Activated T-cell treated with anti-CD3 and anti-CD28 coated beads for 48 hours (primary cell): ENCODE results near the gene SEMA3G.

Experiments
- DNase-seq: peaks from one replicate; pipeline ENCODE4 v3.0.0-alpha.2; 2020; ENCODE audit warnings: low read depth

The SEMA3G gene

DNA sequence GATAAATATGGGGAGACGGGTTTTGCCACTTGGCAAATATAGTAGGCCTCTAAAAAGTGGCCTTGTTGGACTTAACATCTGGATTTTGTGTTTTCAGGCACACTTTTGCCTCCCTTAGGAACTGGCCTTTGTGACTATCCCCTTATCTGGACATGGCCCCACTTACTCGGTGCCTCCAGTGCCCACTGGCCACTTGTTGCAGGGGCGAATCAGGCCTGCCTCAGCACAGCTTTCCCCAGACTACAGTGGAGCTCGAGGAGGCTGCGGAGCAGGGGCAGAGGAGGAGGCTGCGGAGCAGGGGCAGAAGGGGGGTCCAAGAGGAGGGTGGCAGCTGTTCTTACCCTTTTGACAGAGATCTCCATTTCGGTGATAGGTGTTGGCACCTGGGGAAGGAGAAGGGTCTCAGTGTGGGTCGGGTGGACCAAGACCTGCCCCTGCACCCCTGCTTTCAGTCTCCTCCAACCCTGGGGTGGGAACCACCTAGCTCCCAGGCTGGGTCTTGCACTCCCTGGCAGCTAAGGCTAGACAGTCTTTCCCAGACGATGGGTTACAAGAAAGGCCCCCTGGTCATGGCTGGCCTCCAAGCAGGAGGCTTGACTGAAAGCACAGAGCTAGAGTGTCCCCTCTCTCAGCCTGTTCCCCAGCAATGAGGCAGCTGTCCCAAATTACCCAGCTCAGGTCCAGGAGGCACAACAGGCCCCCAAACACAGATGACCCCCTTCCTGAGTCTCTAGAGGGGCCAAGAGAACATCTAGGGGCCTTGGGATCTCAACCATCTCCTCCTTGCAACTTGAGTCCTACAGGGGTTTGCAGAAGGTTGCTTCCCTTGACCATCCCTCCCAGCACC is 6.1 kb downstream of the SEMA3G start:
- DNase-seq = no peak

DNA sequence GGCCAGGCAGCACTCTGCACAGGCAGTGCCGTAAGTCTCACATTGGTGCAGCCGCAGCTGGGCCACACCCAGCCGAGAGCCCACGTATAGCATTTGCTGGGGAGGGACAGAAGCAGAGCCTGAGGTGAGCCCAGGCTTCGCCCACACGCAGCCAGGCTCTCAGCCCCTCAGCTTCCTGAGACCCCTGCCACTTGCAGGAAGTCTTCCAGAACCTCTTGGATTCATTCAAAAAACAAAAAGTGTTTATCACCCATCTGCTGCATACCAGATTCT is 6.9 kb downstream of the SEMA3G start:
- DNase-seq = no peak

DNA sequence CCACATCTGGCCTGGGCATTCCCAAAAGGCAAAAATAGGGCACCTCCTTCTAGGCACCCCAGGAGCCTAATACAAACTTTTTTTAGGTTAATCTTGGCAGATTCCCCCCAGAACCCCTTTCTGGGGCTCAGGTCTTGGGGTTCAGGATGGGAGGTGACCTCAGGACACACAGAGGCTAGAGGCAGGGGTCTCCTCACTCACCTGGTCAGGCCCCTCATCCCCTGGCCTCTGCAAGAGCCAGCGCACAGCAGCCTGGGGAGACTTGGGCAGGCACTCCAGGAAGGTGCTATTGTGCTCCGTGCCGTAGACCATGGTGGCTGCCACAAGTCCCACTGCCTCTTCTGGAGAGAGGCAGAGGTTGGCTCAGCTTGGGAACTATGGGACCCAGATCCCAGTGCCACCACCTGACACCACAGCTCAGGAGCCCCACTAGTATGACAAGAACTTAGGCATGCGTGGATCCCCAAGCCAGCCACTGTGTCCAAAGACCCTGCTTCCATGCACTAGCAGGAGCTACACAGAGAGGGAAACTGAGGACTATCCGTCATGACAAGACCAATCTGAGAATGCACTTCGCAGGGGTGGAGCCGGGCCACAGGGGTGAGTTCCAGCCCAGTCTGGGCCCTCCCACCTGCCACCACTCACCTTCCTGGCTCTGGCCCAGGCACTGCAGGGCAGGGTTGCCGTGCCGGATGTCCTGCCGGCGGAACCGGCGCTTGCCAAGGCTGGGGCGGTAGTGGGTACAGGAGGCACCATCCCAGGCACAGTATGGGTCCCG is 7.4 kb downstream of the SEMA3G start:
- no peak for DNase-seq

DNA sequence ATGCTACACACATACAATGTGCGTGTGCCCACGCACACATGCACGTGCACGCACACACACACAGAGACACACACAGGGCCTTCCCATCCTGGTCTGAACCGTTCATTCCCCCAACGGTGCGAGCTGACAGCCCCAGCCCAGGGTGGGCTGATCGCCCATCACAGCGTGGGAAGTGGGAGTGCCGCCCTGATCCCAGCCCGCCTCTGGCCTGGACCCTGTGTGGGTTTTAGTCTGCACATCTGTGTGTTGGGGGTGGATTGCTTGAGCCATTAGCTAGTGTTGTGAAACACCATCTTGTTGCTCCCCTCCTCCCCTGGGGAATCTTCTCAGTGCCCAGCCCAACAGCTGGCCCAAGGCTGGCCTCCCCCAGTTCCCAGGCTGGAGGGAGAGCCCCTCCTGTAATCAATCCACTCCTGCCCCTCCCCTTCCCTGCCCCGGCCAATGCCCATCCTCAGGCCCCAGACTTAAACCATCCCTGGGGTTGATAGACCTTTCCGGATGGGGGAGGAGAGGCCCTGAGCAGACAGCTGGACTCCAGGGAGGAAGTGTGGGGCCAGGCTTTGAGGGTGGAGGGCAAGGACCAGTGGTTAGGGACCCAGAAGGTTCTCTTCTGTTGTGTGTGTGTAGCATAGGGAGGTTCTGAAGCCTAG is 8.3 kb downstream of the SEMA3G start:
- no peak for DNase-seq

DNA sequence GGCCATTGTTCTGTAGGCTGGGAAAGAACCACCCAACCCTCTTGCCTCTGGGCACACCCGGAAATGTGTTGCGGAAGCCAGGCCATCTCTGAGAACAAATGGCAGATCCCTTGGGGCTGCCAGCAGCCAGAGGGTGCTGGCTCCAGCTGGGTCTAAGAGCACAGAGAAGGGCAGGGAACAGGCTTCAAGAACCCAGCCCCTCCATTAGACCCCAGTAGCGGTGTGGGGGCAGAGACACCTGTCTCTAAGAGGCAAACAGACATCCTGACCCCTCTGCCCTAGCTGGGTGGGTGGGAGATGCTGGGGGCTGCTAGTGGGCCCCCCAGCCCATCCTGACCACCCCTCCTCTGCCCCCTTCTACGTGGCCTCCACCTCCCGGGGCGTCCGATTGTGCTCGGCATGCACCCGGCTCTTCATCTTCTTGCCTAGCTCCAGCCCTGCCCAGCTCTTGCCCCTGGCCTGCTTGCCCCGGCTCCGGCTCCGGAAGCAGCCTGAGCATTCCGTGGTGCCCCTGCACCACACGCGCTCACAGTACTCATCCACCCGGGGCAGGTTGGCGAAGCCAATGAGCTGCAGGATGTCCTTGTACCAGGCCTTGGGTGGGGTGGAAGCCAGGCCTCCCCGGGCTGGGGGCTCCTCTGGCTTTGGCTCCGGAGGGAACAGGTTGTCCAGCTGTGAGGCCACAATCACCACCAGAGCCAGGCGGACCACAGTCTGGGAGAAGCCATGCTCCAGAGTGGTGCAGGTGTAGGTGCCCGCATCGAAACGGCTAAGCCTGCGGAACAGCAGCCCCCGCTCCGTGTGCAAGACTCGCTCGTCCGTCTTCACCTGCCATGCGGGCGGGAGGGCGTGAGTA is 9.4 kb downstream of the SEMA3G start:
- no peak for DNase-seq

DNA sequence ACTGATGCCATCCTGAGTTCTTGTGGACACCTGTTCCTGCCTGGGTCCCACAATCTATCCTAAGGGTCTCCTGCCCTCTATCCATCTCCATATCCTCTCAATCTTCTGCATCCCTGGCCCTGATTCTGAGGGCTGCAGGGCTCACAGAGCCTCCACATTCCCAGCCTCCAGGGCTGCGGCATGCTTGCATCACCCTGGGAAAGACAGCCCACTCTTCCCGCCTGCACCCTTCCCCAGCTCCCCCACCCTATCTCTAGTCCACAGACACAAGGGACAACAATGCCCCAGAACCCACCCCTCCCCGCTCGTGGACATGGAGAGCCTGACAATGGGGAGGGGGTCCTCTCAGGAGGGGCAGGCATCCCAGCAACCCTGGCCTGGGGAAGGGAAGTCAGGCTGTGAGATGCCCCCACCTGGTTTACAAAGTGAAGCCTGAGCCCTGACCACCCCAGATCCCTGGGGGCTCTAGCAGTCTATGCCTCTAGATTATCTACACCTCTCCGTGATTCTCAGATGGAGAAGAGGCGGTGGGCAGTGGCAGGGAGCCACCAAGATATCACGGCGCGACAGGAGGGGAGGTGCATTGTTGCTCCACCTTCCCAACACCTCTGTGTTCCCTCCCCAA is 10.3 kb downstream of the SEMA3G start:
- no peak for DNase-seq

DNA sequence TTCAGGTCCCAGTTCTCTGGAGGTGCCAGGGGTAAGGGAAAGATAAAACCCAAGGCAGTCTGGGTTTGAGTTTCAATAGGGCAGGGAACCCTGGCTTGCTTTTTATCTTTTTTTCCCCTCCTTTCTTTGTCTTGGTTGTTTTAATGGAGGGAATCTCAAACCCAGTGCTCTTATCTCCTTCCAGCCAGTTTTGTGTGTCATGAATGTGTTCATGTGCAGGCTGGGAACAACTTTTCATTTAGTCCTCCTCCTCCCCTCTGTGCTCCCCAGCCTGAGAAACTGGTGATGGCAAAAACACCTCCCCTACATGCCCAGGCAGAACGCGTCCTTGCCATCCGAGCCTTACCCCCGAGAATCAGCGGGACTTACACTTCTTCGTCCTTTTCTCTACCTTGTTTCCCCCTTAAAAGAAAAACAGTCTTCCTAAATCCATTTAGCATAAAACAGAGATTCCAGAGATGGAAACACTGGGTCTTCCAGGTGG is 10.9 kb downstream of the SEMA3G start:
- no peak for DNase-seq

DNA sequence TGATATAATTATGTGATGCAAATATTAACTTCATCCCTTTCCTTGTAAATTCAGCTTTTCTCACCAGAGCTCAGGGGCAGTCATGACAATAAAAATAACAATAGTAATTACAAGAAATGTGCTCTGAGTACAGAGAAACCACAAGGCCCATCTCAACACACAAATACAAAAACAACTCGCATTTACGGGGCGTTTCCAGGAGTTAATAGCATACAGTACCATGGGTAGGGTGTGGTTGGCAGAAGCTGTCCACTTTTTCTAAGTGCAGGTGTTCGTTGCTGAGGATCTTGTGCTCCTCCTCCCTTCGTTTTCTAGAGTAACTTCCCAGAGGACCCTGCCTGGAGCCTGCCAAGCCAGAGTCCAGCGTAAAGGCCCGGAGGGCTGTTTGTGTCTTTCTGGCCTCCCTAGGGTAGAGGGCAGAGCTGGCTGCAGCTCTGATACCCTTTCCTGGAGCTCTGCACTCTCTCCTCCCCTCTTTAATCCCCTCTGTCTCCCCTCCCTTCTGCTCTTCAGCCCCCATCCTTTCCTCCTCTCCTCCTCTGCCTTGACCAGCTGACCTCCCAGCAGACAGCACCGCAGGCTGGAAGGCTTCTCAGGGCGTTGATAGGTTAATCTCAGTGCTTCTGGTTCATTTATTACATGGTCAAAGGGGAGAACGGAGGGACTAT is 11.4 kb downstream of the SEMA3G start:
- DNase-seq = no peak

DNA sequence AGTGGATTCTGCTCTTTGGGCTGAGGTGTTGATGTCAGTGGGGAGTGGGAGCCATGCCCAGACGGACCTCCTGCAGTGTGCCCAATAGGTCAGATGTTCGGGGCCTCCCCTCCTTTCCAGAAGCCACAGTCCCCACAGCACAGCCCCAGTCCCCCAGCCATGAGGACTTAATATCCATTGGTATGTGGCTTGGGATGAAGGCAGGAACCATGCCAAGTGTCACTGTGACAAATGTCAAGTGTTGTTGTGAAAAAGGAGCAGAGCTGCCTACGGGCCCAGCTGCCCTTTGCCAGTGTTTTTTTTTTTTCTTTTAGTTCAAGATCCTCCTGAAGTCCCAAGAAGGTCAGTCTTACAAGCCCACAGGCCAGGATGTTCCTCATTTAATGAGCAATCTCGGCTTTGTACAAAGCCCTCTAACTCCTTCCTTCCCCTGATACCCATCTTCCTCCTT is 12.2 kb downstream of the SEMA3G start:
- no peak for DNase-seq

DNA sequence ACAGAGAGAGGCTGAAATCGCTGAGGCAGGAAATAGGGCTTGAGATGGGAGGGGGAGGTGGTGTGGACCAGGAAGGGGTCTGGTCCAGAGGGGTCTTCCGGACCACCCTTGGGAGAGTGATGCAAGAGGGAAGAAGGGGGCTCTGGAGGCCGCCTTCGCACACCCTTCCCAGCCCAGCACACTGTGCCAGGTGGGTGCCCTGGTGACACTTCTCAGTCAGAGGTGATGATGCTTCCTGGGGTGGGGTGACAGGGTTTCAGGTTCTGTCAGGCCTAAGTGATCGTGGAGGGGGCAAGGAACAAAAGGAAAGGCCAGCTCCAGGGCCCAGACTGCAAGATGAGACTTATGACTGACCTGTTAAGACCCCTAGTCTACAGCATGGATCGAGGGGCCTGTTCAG is 12.7 kb downstream of the SEMA3G start:
- no peak for DNase-seq

DNA sequence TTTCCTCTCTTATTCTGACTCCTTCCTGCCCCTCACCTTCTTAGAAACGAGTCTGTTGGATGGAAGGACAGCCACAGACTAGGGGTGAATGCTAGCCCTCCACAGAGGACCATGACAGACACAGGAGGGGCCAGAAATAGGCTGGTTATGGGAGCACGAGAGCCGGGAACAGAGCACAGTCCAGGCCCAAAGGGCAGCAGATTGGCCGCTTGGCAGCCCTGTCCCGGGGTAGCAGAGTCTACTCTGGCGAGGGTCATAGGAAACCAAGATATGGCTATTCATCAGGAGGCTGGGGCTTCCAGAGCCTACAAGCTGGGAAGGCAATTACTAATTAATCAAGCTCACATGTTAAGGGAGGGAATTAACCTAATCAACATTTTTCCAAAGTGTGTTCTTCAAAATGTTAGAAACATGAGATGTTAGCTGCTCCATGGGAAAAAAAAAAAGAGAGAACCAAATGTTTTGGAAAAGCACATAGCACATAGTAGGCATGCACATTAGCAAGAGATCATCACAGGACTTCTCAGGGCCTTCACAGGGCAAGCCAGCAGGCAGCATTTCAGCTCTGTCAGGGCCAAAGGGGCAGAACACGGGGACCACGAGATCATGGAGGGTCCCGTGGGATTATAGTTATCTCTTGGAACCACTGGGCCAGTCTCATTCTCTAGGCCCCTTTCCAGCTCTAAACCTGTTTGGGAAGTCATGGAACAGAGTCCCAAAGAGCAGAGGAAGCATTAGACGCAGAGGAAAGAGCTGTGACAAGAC is 13.3 kb downstream of the SEMA3G start:
- no peak for DNase-seq

DNA sequence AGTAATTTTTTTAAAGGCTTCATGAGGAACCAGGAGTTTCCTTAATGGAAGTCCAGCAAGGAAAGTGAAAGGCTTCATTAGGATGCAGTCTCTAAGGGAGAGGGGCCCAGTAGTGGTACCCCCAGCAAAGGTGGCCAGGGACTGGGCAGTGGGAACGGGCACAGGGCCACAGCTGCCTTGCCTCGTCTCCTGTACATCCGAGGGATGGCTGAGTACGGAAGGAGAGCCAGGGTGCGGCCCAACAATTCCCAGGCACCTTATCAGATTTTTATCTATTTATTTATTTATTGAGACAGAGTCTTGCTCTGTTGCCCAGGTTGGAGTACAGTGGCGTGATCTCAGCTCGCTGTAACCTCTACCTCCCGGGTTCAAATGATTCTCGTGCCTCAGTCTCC is 14.5 kb downstream of the SEMA3G start:
- no peak for DNase-seq

DNA sequence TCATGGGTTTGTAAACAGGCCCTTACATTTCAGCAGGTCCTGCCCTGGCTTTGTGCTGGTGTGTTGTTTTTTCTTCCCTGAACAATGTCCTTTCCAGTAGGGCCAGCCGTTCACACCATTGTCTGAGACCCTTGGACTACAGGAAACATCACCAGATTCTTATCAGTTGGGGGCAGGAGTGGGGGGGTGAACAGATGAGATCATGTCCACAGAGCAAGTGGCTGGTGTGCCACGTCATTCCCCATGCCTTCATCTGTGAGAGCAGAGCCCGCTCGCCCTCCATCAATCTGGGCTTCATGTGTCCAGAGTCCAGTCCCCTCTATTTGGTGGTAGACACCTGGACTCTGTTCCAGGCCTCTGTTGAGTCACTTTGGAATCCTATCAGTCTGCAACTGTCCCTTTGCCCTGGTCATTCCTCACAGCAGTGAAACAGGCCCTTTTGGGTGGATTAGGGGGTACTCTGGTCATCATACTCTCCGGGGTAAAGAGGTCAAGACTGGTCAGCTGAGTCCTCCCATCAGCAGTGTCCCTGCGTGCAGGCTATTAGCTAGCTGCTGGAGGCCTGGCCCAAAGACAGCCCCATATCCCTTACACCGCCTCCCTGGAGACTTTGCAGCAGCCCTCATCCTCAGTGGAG is 15.0 kb downstream of the SEMA3G start:
- no peak for DNase-seq

DNA sequence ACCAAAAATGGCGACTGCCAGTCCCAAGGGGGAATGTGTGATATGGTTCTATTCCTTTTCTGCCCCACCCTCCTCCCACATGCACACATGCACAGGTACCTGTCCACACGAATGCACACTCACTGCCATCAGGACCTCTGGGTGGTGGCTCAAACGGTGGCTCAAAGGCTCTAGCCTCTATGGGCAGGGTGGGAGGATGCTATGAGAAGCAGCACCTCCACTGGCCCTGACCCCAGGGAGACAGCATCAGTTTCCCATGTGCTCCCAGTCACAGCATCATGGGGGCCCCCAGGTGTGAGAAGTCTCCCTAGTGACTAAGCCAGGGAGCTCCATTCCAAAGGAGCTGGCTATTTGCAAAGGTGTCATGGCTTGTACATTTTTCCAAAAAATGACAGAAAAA is 15.9 kb downstream of the SEMA3G start:
- no peak for DNase-seq

DNA sequence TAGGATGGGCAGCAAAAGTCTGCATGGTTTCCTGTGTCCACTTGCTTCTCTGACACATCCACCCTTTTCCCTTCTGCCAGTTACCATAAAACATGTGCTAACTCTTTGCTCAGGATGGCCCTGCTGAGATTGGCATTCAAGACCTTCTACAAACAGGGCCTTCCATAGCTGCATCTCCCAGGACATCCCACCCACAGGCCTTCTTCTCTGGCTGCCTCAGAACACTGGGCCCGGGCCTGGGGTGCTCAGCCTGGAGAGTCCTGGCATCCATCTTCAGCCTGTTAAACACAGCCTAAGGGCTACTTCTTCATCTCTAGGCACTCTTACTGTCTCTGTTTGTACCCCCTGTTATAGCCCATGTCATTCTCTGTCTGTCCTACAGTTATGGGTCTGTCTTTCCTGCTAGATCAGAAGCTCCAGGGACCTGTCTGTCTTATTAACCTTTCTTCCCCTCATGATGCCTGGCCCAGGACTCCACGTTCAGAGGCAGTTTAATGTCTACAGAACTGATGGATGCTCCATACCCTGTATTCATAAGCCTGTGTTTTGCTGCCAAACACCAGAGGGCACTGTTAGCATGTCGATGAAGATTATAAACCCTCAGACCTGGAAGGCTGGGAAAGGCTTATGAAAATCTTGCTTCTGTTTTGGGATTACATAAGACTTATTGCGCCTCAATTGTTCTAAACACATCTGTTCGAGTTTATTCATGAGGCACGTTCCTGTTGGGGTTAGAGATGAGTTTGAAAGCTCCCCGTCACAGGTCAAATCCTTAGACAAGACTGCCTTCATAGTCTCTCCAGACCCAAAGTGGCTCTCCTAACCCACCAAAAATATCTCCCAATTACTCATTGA is 16.5 kb downstream of the SEMA3G start:
- DNase-seq = no peak

DNA sequence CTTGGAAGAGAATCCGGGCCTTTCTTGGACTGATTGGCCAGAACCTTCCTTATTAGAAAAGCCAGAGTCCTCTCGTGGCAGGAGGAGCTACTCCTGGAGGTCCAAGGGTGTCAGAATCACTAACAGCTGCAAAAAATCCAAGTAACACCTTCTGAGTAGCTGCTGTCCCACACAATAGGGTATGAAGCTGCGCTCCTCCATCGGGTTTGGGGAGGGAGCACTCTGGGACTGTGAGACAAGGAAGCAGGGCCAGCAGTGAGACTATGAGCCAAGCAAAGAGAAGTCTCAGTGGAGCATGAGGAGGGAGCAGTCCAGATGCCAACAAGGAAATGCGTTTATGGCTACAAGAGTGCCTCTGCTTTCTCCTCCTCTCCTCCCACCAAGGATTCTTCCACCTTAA is 21.7 kb downstream of the SEMA3G start:
- DNase-seq = no peak

DNA sequence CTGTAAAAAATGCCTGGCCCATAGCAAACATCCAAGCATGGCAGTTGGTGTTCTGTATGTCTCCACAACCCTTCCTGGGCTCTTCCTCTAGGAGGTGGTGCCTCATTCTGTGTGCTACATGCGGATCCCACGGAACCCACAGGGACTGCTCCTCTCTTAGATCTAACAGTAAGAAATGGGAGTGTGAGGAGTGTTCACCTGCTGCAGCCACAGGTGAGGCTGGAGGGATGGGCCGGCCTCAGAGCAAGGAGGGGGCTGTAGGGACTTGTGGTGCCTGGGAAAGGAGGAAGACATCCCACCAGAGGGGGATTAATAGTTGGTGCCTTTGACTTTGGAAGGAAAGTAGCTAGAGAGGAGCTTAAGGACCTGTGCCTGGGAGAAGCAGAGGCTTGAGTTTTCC is 22.2 kb downstream of the SEMA3G start:
- no peak for DNase-seq

DNA sequence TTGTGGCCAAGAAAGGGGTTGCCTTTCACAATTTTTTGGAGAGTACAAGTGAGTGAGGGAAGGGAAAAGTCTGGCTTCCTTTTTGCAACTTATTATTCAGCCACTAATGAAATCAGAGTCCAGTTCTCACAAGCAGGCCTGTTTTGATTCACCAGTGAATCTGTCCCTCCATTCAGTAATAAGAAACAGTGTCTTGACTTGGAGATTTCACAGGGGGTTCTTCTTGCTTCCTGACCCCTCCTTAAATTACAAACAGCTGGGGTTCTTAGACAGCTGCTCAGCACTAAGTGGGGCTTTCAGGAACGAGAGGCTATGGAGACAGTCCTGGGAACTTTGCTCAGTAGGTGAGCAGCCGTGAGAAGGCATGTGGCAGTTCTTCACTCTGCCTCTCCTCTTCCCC is 24.5 kb downstream of the SEMA3G start:
- DNase-seq = no peak

DNA sequence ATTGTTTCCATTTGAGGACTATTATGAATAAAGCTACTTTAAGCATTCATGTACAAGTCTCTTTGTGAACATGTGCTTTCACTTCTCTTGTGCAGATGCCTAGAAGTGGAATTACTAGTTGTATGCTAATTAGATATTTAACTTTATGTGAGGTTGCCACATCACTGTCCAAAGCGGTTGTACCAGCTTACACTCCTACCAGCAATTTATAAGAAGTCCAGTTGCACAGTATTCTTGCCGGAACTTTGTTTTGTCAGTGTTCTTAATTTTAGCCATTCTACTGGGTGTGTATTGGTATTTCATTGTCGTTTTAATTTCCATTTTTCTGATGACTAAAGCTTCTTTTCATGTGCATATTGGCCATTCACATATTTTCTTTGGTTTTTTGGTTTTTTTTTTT is 29.1 kb downstream of the SEMA3G start:
- DNase-seq = no peak
